Measurements from ENCODE around the gene MOSPD3.

The MOSPD3 gene

GRCh38 chr7:100595188-100595587 is 17.2 kb upstream of the MOSPD3 start:
- no peak for DNase-seq

GRCh38 chr7:100598425-100598824 is 13.9 kb upstream of the MOSPD3 start:
- no peak for DNase-seq

- DNase-seq, result no peak
Observed at GRCh38 chr7:100599911-100600729, 12.2 kb upstream of the MOSPD3 start.

GRCh38 chr7:100600730-100601038 is 11.7 kb upstream of the MOSPD3 start:
- no peak for DNase-seq

- no peak for DNase-seq
Observed at GRCh38 chr7:100602889-100603725, 9.2 kb upstream of the MOSPD3 start.

- no peak for DNase-seq
Observed at GRCh38 chr7:100603726-100604027, 8.7 kb upstream of the MOSPD3 start.

GRCh38 chr7:100604028-100604975 is 8.0 kb upstream of the MOSPD3 start:
- DNase-seq, result no peak

GRCh38 chr7:100604976-100605911 is 7.1 kb upstream of the MOSPD3 start:
- DNase-seq, result no peak

- DNase-seq, result no peak
Observed at GRCh38 chr7:100606313-100606712, 6.0 kb upstream of the MOSPD3 start.

- no peak for DNase-seq
Observed at GRCh38 chr7:100607111-100607510, 5.2 kb upstream of the MOSPD3 start.

GRCh38 chr7:100609958-100610357 is 2.4 kb upstream of the MOSPD3 start:
- no peak for DNase-seq

- DNase-seq, result no peak
Observed at GRCh38 chr7:100612730-100613390, 520 bp downstream of the MOSPD3 start.

GRCh38 chr7:100613412-100614175 is 1.3 kb downstream of the MOSPD3 start:
- no peak for DNase-seq

GRCh38 chr7:100614308-100614861 is 2.0 kb downstream of the MOSPD3 start:
- no peak for DNase-seq

GRCh38 chr7:100620239-100620638 is 7.9 kb downstream of the MOSPD3 start:
- DNase-seq, result no peak

GRCh38 chr7:100620804-100621203 is 8.5 kb downstream of the MOSPD3 start:
- DNase-seq, result no peak

- no peak for DNase-seq
Observed at GRCh38 chr7:100621554-100621953, 9.2 kb downstream of the MOSPD3 start.

- no peak for DNase-seq
Observed at GRCh38 chr7:100623951-100624824, 11.8 kb downstream of the MOSPD3 start.

GRCh38 chr7:100626055-100626454 is 13.7 kb downstream of the MOSPD3 start:
- no peak for DNase-seq
